GM15510 (cell line): ENCODE data around the gene CEP162.
A peak's percentile ranks its signal among the peaks of the same experiment; 100 is the strongest.

Experiments used
- POLR2A ChIP-seq: IDR thresholded peaks from 3 replicates; pipeline ENCODE4 v1.6.1; 2011; ENCODE audit warnings: borderline replicate concordance; ENCODE audit not compliant: insufficient read length; ENCODE audit errors: extremely low read depth

Gene CEP162

GRCh38 chr6:84227434-84228197 is at the start of gene CEP162:
Gene CEP162, minus strand, starts transcription at chr6:84227643. Its CDS starts 1,250 bp downstream, at chr6:84226393.
- TF ChIP-seq POLR2A, result peak; percentile 32

DNA sequence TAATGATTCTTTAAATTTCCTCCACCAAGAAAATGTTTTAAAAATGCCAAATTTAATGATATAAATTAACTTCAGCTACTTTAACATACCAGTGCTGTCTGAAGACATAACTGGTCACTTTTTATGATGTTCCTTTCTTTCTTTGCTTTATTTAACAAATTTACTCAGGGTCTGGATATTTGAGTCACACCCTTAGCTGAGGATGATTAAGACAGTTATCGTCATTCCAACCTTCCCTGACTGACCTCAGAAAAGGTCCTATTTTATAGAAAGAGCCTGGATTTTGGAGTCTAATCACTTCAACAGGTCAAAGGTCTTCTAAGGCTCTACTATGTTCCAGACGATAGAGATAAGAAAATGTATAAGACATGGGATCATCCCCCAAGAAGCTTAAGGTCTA is 47.4 kb upstream of the CEP162 start:
- TF ChIP-seq POLR2A, result no peak

DNA sequence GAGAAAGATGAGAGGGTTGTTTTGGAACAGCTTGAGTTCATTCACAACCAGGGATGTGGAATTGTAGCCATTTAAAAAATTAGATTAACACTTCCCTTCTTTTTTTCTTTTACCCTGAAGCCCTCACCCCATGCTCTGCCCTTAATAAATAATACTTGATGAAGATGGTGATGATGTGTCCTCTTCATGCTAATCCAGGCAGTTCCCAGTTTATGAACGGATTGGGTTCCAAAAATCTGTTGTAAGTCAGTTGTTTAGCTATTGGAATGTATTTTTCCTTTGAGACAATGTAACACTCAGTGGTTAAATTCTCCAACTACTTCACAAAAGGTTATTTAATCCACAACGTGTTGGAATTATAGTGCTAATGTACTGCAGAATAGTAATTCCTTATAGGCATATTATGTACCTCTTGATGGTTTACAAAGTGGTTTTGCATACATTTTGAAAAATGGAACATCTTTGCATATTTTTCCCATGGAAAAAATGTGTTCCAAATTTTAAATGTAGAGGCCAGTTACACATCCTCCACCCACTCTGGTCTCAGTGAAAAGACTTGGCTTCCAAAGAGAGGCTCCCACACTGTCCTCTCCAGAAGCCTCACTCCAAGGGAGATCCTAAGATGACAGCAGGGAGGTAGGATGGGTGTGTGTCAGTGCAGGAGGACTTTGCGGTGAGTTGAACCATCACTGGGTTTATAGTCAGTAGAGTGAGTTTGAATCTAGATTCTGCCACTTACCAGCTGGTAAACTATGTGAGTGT is 45.8 kb upstream of the CEP162 start:
- TF ChIP-seq POLR2A, result no peak

GRCh38 chr6:84272298-84272697 is 44.9 kb upstream of the CEP162 start:
- TF ChIP-seq POLR2A, result no peak

- TF ChIP-seq POLR2A, result no peak
These were observed 43.7 kb upstream of the CEP162 start for GRCh38 chr6:84271061-84271716.

DNA sequence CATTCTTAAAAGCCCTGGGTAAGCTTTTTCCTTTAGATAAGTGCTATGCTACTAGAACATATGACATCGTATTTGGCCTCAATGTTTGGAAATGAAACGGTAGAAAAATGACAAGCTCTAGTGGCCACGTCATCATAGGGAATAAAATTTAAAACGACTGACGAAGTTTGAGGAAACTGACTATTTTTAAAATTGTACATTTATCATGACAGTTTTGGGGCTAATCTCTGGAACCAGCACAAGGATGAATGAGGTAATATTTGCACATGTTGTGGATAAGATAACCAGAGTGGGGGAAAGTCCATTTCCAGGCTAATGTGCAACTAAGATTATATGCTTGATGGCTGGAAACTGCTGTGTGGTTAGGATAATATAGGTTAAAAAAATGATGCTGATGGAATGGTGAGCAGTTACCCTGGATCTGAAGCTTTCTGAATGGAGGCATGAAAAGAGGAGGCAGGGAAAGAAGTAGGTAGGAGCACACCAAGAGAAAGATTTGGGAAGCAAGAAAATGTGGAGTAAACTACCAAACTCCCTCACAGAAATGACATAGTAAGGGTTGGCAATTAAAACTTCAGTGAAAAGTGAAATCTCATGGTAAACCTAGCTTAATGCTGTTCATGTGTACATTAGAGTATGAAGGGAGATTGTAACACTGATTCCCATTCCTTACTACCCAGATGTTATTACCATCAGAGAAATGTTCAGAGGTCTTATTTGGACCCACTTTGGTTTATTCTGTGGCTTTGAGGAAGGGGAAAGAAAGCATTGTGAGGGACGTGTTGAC is 42.7 kb upstream of the CEP162 start:
- TF ChIP-seq POLR2A, result no peak

DNA sequence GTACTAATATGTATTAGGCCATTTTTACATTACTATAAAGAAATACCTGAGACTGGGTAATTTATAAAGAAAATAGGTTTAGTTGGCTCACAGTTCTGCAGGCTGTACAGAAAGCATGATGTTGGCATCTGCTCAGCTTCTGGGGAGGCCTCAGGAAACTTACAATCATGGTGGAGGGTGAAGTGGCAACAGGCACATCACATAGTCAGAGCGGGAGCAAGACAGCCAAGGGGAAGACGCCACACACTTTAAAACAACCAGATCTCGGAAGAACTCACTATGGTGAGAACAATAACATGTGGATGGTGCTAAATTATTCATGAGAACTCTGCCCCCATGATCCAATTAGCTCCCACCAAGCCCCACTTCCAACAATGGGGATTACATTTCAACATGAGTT is 41.3 kb upstream of the CEP162 start:
- no peak for TF ChIP-seq POLR2A

DNA sequence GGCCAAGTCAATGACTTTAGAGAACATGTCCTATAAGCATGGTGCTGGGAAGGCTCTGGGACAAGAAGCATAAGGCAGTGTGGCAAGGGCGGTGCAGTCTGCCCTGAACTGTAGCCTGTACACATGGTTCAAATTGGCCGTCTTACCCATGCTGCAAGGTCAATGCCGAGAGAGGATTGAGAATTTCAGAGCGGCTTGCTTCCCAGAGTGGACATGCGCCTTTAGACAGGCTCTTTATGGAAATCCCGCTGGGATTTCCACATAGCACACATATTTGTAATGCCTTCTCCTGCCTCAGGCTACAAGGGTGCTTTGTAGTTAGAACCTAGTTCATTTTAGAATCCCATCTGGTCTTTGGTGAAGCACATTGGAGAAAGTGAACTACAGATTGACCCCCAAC is 36.1 kb upstream of the CEP162 start:
- no peak for TF ChIP-seq POLR2A

GRCh38 chr6:84260926-84261325 is 33.5 kb upstream of the CEP162 start:
- TF ChIP-seq POLR2A, result no peak

DNA sequence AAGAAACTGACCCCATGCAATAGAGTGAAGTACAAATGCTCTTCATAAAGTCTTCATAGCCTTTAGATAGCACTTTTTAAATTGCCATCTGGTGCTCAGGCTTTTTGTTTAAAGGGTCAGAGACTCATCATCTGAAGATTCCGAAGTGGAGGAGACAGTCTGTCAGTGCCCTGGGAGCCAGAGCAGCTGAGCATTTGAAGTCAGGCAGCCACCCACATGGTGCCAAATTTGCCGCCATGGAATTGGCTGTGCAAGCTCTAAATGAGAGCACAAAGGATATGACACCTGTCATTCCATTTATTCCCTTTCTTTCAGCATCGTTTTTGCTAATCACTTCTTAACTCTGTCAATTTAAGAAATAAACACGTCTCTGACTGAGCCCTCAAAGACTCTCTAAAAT is 32.8 kb upstream of the CEP162 start:
- no peak for TF ChIP-seq POLR2A

- no peak for TF ChIP-seq POLR2A
These were observed 31.4 kb upstream of the CEP162 start for GRCh38 chr6:84258866-84259265.

DNA sequence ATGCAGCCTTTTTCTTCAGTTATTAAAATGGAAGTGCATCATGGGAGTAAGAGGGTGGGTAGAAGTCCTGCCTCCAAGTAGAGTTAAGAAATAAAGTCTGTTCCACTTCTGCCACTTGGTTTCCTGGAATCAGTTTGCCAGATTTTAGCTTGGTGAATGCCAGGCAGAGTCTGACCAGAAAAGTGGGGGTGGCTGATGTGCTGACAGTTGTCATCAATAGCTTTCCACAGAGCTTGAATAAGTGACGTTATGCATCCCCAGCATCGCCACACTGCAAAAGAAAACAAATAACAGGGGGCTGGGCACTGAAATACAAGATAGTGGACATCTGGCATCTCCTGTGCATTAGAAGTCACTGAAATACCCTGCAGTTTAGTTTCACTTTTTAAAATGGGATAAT is 30.8 kb upstream of the CEP162 start:
- TF ChIP-seq POLR2A, result no peak

DNA sequence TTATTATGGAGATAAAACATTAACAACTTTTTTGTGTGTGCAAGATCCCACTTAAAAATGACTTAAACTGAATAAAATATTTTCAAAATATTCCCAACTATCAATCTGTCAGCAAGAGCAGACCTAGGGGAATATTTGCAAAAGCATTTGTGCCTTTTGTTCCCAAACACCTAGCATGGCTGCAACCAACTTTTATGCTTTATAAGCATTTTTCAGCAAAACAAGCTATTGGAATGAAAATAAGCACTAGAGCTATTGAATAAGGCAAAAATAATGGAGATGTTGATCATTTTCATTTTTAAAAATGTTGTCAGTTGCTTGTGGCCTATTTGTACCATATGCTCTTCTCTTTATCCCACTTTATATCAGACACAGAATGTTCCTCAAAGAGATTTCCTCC is 28.2 kb upstream of the CEP162 start:
- TF ChIP-seq POLR2A, result no peak

DNA sequence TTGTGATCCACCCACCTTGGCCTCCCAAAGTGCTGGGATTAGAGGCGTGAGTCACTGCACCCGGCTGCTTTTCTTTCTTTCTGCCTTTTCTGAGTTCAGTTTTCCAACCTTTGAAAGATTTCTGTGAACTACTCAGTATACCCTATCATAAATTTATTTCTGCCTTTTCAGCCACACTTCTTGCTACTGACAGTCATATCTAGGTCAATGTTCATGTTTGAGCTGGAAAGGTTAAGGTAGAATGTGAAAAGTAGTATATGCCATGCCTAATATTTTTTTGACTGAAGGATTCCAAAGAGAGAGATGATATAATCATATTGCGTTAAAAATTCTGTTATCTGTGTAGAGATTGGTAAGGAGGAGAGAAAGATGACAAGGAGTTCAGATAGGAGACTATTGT is 25.9 kb upstream of the CEP162 start:
- no peak for TF ChIP-seq POLR2A

- TF ChIP-seq POLR2A, result no peak
These were observed 24.6 kb upstream of the CEP162 start for GRCh38 chr6:84251891-84252539.

GRCh38 chr6:84249724-84250123 is 22.3 kb upstream of the CEP162 start:
- TF ChIP-seq POLR2A, result no peak
